GM18873 (cell line): ENCODE results near the gene DLX1.
"Not testable (repeated sequence)": the region's sequence is repeated elsewhere in the genome, so short reads cannot be mapped to it uniquely, and the experiment has no call there.

Source experiments
- ATAC-seq: cut with Tn5 transposase; IDR thresholded peaks from one replicate; pipeline ENCODE4 v1.9.1; 2021; ENCODE audit warnings: mild to moderate bottlenecking, moderate library complexity, moderate number of reproducible peaks; ENCODE audit not compliant: unreplicated experiment, low FRiP score

The DLX1 gene

GRCh38 chr2:172085460-172086159, at the start of gene DLX1:
Gene DLX1 (plus strand): TSS chr2:172085507. CDS start chr2:172085678, 171 bp downstream.
- peak; percentile 17 for ATAC-seq

GRCh38 chr2:172038121-172038520, 47.2 kb upstream of the DLX1 start:
- ATAC-seq: no peak

- ATAC-seq: no peak
Measured at GRCh38 chr2:172038604-172039003, 46.7 kb upstream of the DLX1 start.

GRCh38 chr2:172039011-172039704, 46.1 kb upstream of the DLX1 start:
- ATAC-seq: no peak

GRCh38 chr2:172040311-172040710, 45.0 kb upstream of the DLX1 start:
- ATAC-seq: no peak

- no peak for ATAC-seq
Measured at GRCh38 chr2:172046080-172046678, 39.1 kb upstream of the DLX1 start.

- ATAC-seq: no peak
Measured at GRCh38 chr2:172046866-172047565, 38.3 kb upstream of the DLX1 start.

- ATAC-seq: no peak
Measured at GRCh38 chr2:172047566-172048507, 37.5 kb upstream of the DLX1 start.

GRCh38 chr2:172048508-172049503, 36.5 kb upstream of the DLX1 start:
- no peak for ATAC-seq

GRCh38 chr2:172049567-172050120, 35.7 kb upstream of the DLX1 start:
- ATAC-seq: no peak

- no peak for ATAC-seq
Measured at GRCh38 chr2:172050479-172051125, 34.7 kb upstream of the DLX1 start.

GRCh38 chr2:172052000-172052983, 33.0 kb upstream of the DLX1 start:
- no peak for ATAC-seq

- no peak for ATAC-seq
Measured at GRCh38 chr2:172053486-172053885, 31.8 kb upstream of the DLX1 start.

- no peak for ATAC-seq
Measured at GRCh38 chr2:172056293-172056692, 29.0 kb upstream of the DLX1 start.

- ATAC-seq: no peak
Measured at GRCh38 chr2:172058660-172059059, 26.6 kb upstream of the DLX1 start.

GRCh38 chr2:172060118-172060517, 25.2 kb upstream of the DLX1 start:
- not testable (repeated sequence) for ATAC-seq
